Measurements from ENCODE around the gene PSMD1.

- no peak for TF ChIP-seq GATA2 (IDR thresholded peaks at IDR 0.05; ENCODE audit: low read depth, low read length)
- no peak for TF ChIP-seq GATA3 (IDR thresholded peaks at IDR 0.05; ENCODE audit: low read depth, low read length)
These were observed 27.8 kb upstream of the PSMD1 start for GRCh38 chr2:231028889-231029288.

Measured in SH-SY5Y (cell line).